ENCODE measurements around the gene SLC2A10. TPM values are rescaled to one million over a fixed set of nuclear protein-coding genes. Genes with fewer than 3 reads are reported as not detected.

SLC2A10 gene
- total RNA-seq, 1 donor from 2014 or later, result 21.6 TPM

- H3K36me3 Mint-ChIP-seq (ENCODE audit: unreplicated experiment), result peaks cover 33% of the 10 kb centered on the region
- no peak for TF ChIP-seq CTCF (IDR thresholded peaks at IDR 0.05)
- no peak overlapping the region for H3K4me3 Mint-ChIP-seq (ENCODE audit: unreplicated experiment)
- no peak for DNase-seq (ENCODE audit: extremely low spot score, unreplicated experiment)
- no peaks in the 10 kb centered on the region for H3K27me3 Mint-ChIP-seq (ENCODE audit: unreplicated experiment)
- peaks cover 4% of the 10 kb centered on the region for H3K4me1 Mint-ChIP-seq (ENCODE audit: unreplicated experiment)
- peaks cover 9% of the 10 kb centered on the region for H3K9me3 Mint-ChIP-seq (ENCODE audit: unreplicated experiment)
- H3K27ac Mint-ChIP-seq (ENCODE audit: unreplicated experiment), result no peak overlapping the region
These were observed 13.6 kb downstream of the SLC2A10 start for GRCh38 chr20:46723039-46723438.

GRCh38 chr20:46724343-46724959, 15.0 kb downstream of the SLC2A10 start:
- H3K4me3 Mint-ChIP-seq (ENCODE audit: unreplicated experiment), result no peak overlapping the region
- H3K36me3 Mint-ChIP-seq (ENCODE audit: unreplicated experiment), result peaks cover 32% of the 10 kb centered on the region
- DNase-seq (ENCODE audit: extremely low spot score, unreplicated experiment), result no peak
- no peaks in the 10 kb centered on the region for H3K27me3 Mint-ChIP-seq (ENCODE audit: unreplicated experiment)
- no peak for TF ChIP-seq CTCF (IDR thresholded peaks at IDR 0.05)
- peaks cover 4% of the 10 kb centered on the region for H3K4me1 Mint-ChIP-seq (ENCODE audit: unreplicated experiment)
- no peak overlapping the region for H3K27ac Mint-ChIP-seq (ENCODE audit: unreplicated experiment)
- peaks cover 9% of the 10 kb centered on the region for H3K9me3 Mint-ChIP-seq (ENCODE audit: unreplicated experiment)

- Mint-ChIP-seq H3K27me3 (ENCODE audit: unreplicated experiment) (no peaks in the 10 kb centered on the region), H3K4me1 (ENCODE audit: unreplicated experiment) (peaks cover 4% of the 10 kb centered on the region), H3K27ac (ENCODE audit: unreplicated experiment) (no peak overlapping the region), H3K4me3 (ENCODE audit: unreplicated experiment) (no peak overlapping the region), H3K36me3 (ENCODE audit: unreplicated experiment) (peaks cover 28% of the 10 kb centered on the region), H3K9me3 (ENCODE audit: unreplicated experiment) (peaks cover 1% of the 10 kb centered on the region)
- TF ChIP-seq CTCF (IDR thresholded peaks at IDR 0.05), result no peak
- no peak for DNase-seq (ENCODE audit: extremely low spot score, unreplicated experiment)
These were observed 16.0 kb downstream of the SLC2A10 start for GRCh38 chr20:46725186-46726165.

GRCh38 chr20:46731770-46732169, 22.3 kb downstream of the SLC2A10 start:
- Mint-ChIP-seq H3K4me1 (ENCODE audit: unreplicated experiment) (no peaks in the 10 kb centered on the region), H3K9me3 (ENCODE audit: unreplicated experiment) (no peaks in the 10 kb centered on the region), H3K4me3 (ENCODE audit: unreplicated experiment) (no peak overlapping the region), H3K27ac (ENCODE audit: unreplicated experiment) (no peak overlapping the region), H3K27me3 (ENCODE audit: unreplicated experiment) (no peaks in the 10 kb centered on the region), H3K36me3 (ENCODE audit: unreplicated experiment) (peaks cover 27% of the 10 kb centered on the region)
- no peak for DNase-seq (ENCODE audit: extremely low spot score, unreplicated experiment)
- no peak for TF ChIP-seq CTCF (IDR thresholded peaks at IDR 0.05)

GRCh38 chr20:46735436-46735835, 26.0 kb downstream of the SLC2A10 start:
- DNase-seq (ENCODE audit: extremely low spot score, unreplicated experiment), result no peak
- TF ChIP-seq CTCF (IDR thresholded peaks at IDR 0.05), result no peak
- Mint-ChIP-seq H3K4me1 (ENCODE audit: unreplicated experiment) (no peaks in the 10 kb centered on the region), H3K27me3 (ENCODE audit: unreplicated experiment) (peaks cover 10% of the 10 kb centered on the region), H3K27ac (ENCODE audit: unreplicated experiment) (no peak overlapping the region), H3K36me3 (ENCODE audit: unreplicated experiment) (peaks cover 17% of the 10 kb centered on the region), H3K4me3 (ENCODE audit: unreplicated experiment) (no peak overlapping the region), H3K9me3 (ENCODE audit: unreplicated experiment) (no peaks in the 10 kb centered on the region)

All from osteocyte (in vitro differentiated cells).